GM23338 (cell line): ENCODE results near the gene POLR2L. TPM values are rescaled to one million over a fixed set of nuclear protein-coding genes. Genes with fewer than 3 reads are reported as not detected.

Source experiments
- ATAC-seq: fragments of 200-7000 bp; cut with Tn5 transposase; 3 replicates; pipeline ENCODE4 v1.9.1; 2020
- DNase-seq: peaks from one replicate; pipeline ENCODE4 v3.0.0-alpha.2; 2015; ENCODE audit warnings: low spot score
- H2AFZ ChIP-seq: fragments of 200-600 bp; sonication (generic); 2 replicates; pipeline ENCODE4 v1.8.0; 2016; ENCODE audit warnings: antibody characterized with exemption, mild to moderate bottlenecking, moderate library complexity
- H3F3A ChIP-seq: fragments of 200-600 bp; sonication (generic); replicated peaks from 2 replicates; pipeline ENCODE4 v1.8.0; 2017; ENCODE audit warnings: antibody characterized with exemption, mixed run types, low read depth
- H3K27ac ChIP-seq: fragments of 200-600 bp; sonication (generic); 2 replicates; pipeline ENCODE4 v1.6.1; 2016; ENCODE audit warnings: low read depth
- H3K27me3 ChIP-seq: fragments of 200-600 bp; sonication (generic); 2 replicates; pipeline ENCODE4 v1.8.0; 2016; ENCODE audit warnings: mild to moderate bottlenecking, mixed run types, moderate library complexity; ENCODE audit not compliant: insufficient read depth
- H3K36me3 ChIP-seq: fragments of 200-600 bp; sonication (generic); 2 replicates; pipeline ENCODE4 v1.8.0; 2016; ENCODE audit warnings: mild to moderate bottlenecking; ENCODE audit not compliant: insufficient read depth
- H3K4me1 ChIP-seq: fragments of 200-600 bp; sonication (generic); 2 replicates; pipeline ENCODE4 v1.8.0; 2016; ENCODE audit warnings: mild to moderate bottlenecking, moderate library complexity; ENCODE audit not compliant: insufficient read depth
- H3K4me2 ChIP-seq: fragments of 200-600 bp; sonication (generic); 2 replicates; pipeline ENCODE4 v1.7.1; 2017; ENCODE audit warnings: mixed run types
- H3K4me3 ChIP-seq: fragments of 200-600 bp; sonication (generic); 2 replicates; pipeline ENCODE4 v1.6.1; 2016; ENCODE audit warnings: mixed run types
- H3K79me2 ChIP-seq: fragments of 200-600 bp; sonication (generic); replicated peaks from 2 replicates; pipeline ENCODE4 v1.8.0; 2017; ENCODE audit warnings: mild to moderate bottlenecking; ENCODE audit not compliant: insufficient read depth
- H3K9me2 ChIP-seq: fragments of 200-600 bp; sonication (generic); 2 replicates; pipeline ENCODE4 v1.8.0; 2017; ENCODE audit not compliant: insufficient read depth
- H4K20me1 ChIP-seq: fragments of 200-600 bp; sonication (generic); replicated peaks from 2 replicates; pipeline ENCODE4 v1.8.0; 2017; ENCODE audit warnings: mild to moderate bottlenecking; ENCODE audit not compliant: insufficient read depth
- H3K27ac Mint-ChIP-seq: 2 replicates; pipeline ENCODE4 v1.8.0; 2020; ENCODE audit warnings: inconsistent platforms, mild to moderate bottlenecking, moderate library complexity, mixed read lengths
- H3K27me3 Mint-ChIP-seq: 3 replicates; pipeline ENCODE4 v1.8.0; 2022; ENCODE audit warnings: low read depth, mild to moderate bottlenecking, moderate library complexity, mixed read lengths, inconsistent platforms; ENCODE audit not compliant: insufficient read depth, poor library complexity
- H3K36me3 Mint-ChIP-seq: 3 replicates; pipeline ENCODE4 v1.8.0; 2021; ENCODE audit warnings: low read depth, mild to moderate bottlenecking, inconsistent platforms, moderate library complexity, mixed read lengths
- H3K4me1 Mint-ChIP-seq: 3 replicates; pipeline ENCODE4 v1.8.0; 2020; ENCODE audit warnings: mild to moderate bottlenecking, inconsistent platforms, mixed read lengths
- H3K4me3 Mint-ChIP-seq: 3 replicates; pipeline ENCODE4 v1.8.0; 2021; ENCODE audit warnings: moderate library complexity, mild to moderate bottlenecking, inconsistent platforms, mixed read lengths
- H3K9me3 Mint-ChIP-seq: 3 replicates; pipeline ENCODE4 v1.8.0; 2020; ENCODE audit warnings: moderate library complexity, mild to moderate bottlenecking, inconsistent platforms, mixed read lengths
- CREB1 ChIP-seq: fragments of 250-450 bp; sonication (Bioruptor Pico); IDR thresholded peaks from 2 replicates; pipeline ENCODE4 v1.5.0; 2020; ENCODE audit warnings: low read depth, mild to moderate bottlenecking, moderate library complexity
- EZH2 ChIP-seq: fragments of 200-600 bp; sonication (generic); IDR thresholded peaks from one replicate; pipeline ENCODE4 v1.8.0; 2017; ENCODE audit warnings: antibody characterized with exemption, mild to moderate bottlenecking, low read depth; ENCODE audit not compliant: unreplicated experiment
- JUNB ChIP-seq: IDR thresholded peaks from one replicate; pipeline ENCODE4 v1.6.1; 2016; ENCODE audit warnings: antibody characterized with exemption; ENCODE audit not compliant: unreplicated experiment
- NANOG ChIP-seq: IDR thresholded peaks from 2 replicates; pipeline ENCODE4 v1.6.1; 2016; ENCODE audit warnings: antibody characterized with exemption, borderline replicate concordance
- POLR2AphosphoS5 ChIP-seq: IDR thresholded peaks from 2 replicates; pipeline ENCODE4 v1.6.1; 2016; ENCODE audit warnings: antibody characterized with exemption, low read depth
- polyA plus RNA-seq: library from polyadenylated mRNA; unstranded; fragments of >200 nt; fragmentation: Nextera tagmentation; extraction: Ambion mirVana; gene quantifications from 2 replicates; pipeline ENCODE4 v1.2.1, GENCODE V29; 2016
- total RNA-seq: library from RNA; depleted of rRNA; stranded (reverse); fragments of >200 nt; shearing (Covaris generic); gene quantifications from 2 replicates; pipeline ENCODE4 v1.2.3, GENCODE V29; 2014
- TF ChIP-seq, protein P1 (sequence below): IDR thresholded peaks from one replicate; pipeline ENCODE4 v1.6.1; 2018; ENCODE audit warnings: antibody characterized with exemption; ENCODE audit not compliant: unreplicated experiment
- TF ChIP-seq, protein P2 (sequence below): IDR thresholded peaks from 2 replicates; pipeline ENCODE4 v1.6.1; 2016; ENCODE audit warnings: antibody characterized with exemption
- TF ChIP-seq, protein P3 (sequence below): fragments of 250-450 bp; sonication (Bioruptor Pico); IDR thresholded peaks from 2 replicates; pipeline ENCODE4 v1.5.0; 2020; ENCODE audit warnings: mild to moderate bottlenecking, moderate library complexity

Gene POLR2L
- total and polyA plus RNA-seq, 2 experiments from 2014 or later = 32.2 to 369 TPM

DNA sequence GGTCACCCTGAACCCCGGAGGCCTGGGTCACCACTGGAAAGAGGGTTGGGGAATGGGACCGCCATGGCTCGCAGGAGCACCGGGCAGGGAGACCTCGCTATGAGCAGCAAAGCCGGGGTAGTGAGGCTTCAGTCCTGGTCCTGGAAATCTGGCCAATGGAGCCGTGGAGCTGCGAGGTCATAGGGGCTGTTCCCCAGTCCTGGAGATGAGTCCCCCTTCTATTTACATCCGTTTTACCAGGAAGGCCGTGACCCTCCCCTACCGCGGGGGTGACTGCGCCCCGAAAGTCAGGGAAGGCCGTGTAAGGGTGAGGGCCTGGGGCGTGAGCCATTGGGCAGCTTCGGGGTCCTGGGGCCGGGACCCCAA, 37.7 kb downstream of the POLR2L start:
- peak overlapping the region; percentile 74 for H3K4me3 ChIP-seq
- H3K9me3 Mint-ChIP-seq = no peaks in the 10 kb centered on the region
- peaks cover 7% of the 10 kb centered on the region; the same call in 2 of the 3 replicates for H3K4me1 Mint-ChIP-seq
- H3K27me3 ChIP-seq = no peaks in the 10 kb centered on the region
- ATAC-seq (peak; percentile 1), DNase-seq (no peak)
- H3K9me2 ChIP-seq = no peaks in the 10 kb centered on the region
- H3K36me3 ChIP-seq = no peaks in the 10 kb centered on the region
- peaks cover 18% of the 10 kb centered on the region for H3K79me2 ChIP-seq
- H2AFZ ChIP-seq = no peak overlapping the region
- no peaks in the 10 kb centered on the region for H4K20me1 ChIP-seq
- peaks cover 22% of the 10 kb centered on the region for H3K27me3 Mint-ChIP-seq
- peak overlapping the region; percentile 76 for H3K4me3 Mint-ChIP-seq
- H3K4me1 ChIP-seq = peaks cover 7% of the 10 kb centered on the region; the same call in 1 of the 2 replicates
- H3K4me2 ChIP-seq = peak overlapping the region; percentile 96
- no peak overlapping the region; the same call in 1 of the 2 replicates for H3K27ac Mint-ChIP-seq
- TF ChIP-seq JUNB (no peak), EZH2 (no peak), POLR2AphosphoS5 (no peak), CREB1 (CRISPR knock-in tag) (no peak), NANOG (no peak)
- TF ChIP-seq, protein P1, sequence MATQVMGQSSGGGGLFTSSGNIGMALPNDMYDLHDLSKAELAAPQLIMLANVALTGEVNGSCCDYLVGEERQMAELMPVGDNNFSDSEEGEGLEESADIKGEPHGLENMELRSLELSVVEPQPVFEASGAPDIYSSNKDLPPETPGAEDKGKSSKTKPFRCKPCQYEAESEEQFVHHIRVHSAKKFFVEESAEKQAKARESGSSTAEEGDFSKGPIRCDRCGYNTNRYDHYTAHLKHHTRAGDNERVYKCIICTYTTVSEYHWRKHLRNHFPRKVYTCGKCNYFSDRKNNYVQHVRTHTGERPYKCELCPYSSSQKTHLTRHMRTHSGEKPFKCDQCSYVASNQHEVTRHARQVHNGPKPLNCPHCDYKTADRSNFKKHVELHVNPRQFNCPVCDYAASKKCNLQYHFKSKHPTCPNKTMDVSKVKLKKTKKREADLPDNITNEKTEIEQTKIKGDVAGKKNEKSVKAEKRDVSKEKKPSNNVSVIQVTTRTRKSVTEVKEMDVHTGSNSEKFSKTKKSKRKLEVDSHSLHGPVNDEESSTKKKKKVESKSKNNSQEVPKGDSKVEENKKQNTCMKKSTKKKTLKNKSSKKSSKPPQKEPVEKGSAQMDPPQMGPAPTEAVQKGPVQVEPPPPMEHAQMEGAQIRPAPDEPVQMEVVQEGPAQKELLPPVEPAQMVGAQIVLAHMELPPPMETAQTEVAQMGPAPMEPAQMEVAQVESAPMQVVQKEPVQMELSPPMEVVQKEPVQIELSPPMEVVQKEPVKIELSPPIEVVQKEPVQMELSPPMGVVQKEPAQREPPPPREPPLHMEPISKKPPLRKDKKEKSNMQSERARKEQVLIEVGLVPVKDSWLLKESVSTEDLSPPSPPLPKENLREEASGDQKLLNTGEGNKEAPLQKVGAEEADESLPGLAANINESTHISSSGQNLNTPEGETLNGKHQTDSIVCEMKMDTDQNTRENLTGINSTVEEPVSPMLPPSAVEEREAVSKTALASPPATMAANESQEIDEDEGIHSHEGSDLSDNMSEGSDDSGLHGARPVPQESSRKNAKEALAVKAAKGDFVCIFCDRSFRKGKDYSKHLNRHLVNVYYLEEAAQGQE = no peak
- TF ChIP-seq, protein P2, sequence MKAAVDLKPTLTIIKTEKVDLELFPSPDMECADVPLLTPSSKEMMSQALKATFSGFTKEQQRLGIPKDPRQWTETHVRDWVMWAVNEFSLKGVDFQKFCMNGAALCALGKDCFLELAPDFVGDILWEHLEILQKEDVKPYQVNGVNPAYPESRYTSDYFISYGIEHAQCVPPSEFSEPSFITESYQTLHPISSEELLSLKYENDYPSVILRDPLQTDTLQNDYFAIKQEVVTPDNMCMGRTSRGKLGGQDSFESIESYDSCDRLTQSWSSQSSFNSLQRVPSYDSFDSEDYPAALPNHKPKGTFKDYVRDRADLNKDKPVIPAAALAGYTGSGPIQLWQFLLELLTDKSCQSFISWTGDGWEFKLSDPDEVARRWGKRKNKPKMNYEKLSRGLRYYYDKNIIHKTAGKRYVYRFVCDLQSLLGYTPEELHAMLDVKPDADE = no peak
- TF ChIP-seq, protein P3, sequence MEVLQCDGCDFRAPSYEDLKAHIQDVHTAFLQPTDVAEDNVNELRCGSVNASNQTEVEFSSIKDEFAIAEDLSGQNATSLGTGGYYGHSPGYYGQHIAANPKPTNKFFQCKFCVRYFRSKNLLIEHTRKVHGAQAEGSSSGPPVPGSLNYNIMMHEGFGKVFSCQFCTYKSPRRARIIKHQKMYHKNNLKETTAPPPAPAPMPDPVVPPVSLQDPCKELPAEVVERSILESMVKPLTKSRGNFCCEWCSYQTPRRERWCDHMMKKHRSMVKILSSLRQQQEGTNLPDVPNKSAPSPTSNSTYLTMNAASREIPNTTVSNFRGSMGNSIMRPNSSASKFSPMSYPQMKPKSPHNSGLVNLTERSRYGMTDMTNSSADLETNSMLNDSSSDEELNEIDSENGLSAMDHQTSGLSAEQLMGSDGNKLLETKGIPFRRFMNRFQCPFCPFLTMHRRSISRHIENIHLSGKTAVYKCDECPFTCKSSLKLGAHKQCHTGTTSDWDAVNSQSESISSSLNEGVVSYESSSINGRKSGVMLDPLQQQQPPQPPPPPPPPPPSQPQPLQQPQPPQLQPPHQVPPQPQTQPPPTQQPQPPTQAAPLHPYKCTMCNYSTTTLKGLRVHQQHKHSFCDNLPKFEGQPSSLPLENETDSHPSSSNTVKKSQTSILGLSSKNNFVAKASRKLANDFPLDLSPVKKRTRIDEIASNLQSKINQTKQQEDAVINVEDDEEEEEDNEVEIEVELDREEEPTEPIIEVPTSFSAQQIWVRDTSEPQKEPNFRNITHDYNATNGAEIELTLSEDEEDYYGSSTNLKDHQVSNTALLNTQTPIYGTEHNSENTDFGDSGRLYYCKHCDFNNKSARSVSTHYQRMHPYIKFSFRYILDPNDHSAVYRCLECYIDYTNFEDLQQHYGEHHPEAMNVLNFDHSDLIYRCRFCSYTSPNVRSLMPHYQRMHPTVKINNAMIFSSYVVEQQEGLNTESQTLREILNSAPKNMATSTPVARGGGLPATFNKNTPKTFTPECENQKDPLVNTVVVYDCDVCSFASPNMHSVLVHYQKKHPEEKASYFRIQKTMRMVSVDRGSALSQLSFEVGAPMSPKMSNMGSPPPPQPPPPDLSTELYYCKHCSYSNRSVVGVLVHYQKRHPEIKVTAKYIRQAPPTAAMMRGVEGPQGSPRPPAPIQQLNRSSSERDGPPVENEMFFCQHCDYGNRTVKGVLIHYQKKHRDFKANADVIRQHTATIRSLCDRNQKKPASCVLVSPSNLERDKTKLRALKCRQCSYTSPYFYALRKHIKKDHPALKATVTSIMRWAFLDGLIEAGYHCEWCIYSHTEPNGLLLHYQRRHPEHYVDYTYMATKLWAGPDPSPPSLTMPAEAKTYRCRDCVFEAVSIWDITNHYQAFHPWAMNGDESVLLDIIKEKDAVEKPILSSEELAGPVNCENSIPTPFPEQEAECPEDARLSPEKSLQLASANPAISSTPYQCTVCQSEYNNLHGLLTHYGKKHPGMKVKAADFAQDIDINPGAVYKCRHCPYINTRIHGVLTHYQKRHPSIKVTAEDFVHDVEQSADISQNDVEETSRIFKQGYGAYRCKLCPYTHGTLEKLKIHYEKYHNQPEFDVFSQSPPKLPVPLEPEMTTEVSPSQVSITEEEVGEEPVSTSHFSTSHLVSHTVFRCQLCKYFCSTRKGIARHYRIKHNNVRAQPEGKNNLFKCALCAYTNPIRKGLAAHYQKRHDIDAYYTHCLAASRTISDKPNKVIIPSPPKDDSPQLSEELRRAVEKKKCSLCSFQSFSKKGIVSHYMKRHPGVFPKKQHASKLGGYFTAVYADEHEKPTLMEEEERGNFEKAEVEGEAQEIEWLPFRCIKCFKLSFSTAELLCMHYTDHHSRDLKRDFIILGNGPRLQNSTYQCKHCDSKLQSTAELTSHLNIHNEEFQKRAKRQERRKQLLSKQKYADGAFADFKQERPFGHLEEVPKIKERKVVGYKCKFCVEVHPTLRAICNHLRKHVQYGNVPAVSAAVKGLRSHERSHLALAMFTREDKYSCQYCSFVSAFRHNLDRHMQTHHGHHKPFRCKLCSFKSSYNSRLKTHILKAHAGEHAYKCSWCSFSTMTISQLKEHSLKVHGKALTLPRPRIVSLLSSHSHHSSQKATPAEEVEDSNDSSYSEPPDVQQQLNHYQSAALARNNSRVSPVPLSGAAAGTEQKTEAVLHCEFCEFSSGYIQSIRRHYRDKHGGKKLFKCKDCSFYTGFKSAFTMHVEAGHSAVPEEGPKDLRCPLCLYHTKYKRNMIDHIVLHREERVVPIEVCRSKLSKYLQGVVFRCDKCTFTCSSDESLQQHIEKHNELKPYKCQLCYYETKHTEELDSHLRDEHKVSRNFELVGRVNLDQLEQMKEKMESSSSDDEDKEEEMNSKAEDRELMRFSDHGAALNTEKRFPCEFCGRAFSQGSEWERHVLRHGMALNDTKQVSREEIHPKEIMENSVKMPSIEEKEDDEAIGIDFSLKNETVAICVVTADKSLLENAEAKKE (CRISPR knock-in tag) = no peak
- H3F3A ChIP-seq = peaks cover 21% of the 10 kb centered on the region; the same call in 1 of the 2 replicates
- H3K36me3 Mint-ChIP-seq = peaks cover 2% of the 10 kb centered on the region; the same call in 1 of the 3 replicates
- no peak overlapping the region for H3K27ac ChIP-seq
